Adipose tissue (tissue), 3 donors: ENCODE data around the gene TAPBPL. TPM values are rescaled to one million over a fixed set of nuclear protein-coding genes. Genes with fewer than 3 reads are reported as not detected.
"Not testable (repeated sequence)": the region's sequence is repeated elsewhere in the genome, so short reads cannot be mapped to it uniquely, and the experiment has no call there.

Experiments
- H3K27ac ChIP-seq: one replicate; pipeline ENCODE4 v1.5.1; 2013; ENCODE audit warnings: low read depth, low read length
- WGBS, 3 donors: extraction: QIAGEN DNeasy Blood & Tissue Kit; methylation state at CpG; one replicate each; pipeline ENCODE4 v1.1.7; 2013; 5-methylcytosine and 5-hydroxymethylcytosine counted together
- polyA plus RNA-seq, 3 donors: library from polyadenylated mRNA; stranded (reverse); fragments of 200-250 nt; gene quantifications; one replicate each; pipeline ENCODE4 v1.2.3, GENCODE V29; 2013
- donor health status: healthy with polysubstance abuse.
- donor health status: Bipolar disorder and iron deficiency.
- donor health status: healthy.

TAPBPL gene
- polyA plus RNA-seq, 3 donors: 8.0 to 15.9 (median 8.9) TPM

- no peak overlapping the region for H3K27ac ChIP-seq
- WGBS, 3 donors: 90 to 95% (median 93%) methylated on average over 2 of the region's 2 CpGs
These were observed 7.1 kb downstream of the TAPBPL start for GRCh38 chr12:6459004-6459337.

GRCh38 chr12:6460751-6461371 lies 9.0 kb downstream of the TAPBPL start:
- 74 to 82% (median 82%) methylated on average over 10 of the region's 10 CpGs for WGBS, 3 donors
- H3K27ac ChIP-seq: no peak overlapping the region

- 44 to 81% (median 53%) methylated on average over 15 of the region's 15 CpGs for WGBS, 3 donors
- peak overlapping the region; percentile 23 for H3K27ac ChIP-seq
These were observed 9.8 kb downstream of the TAPBPL start for GRCh38 chr12:6461401-6462233.

- H3K27ac ChIP-seq: peak overlapping the region; percentile 23
- WGBS, 3 donors: 73 to 88% (median 78%) methylated on average over 14 of the region's 14 CpGs
These were observed 10.6 kb downstream of the TAPBPL start for GRCh38 chr12:6462234-6462995.

GRCh38 chr12:6463216-6463615 lies 11.4 kb downstream of the TAPBPL start:
- no peak overlapping the region for H3K27ac ChIP-seq
- 42 to 75% (median 43%) methylated on average over 7 of the region's 7 CpGs for WGBS, 3 donors

- WGBS, 3 donors: 84 to 87% (median 85%) methylated on average over 6 of the region's 6 CpGs
- H3K27ac ChIP-seq: no peak overlapping the region
These were observed 12.0 kb downstream of the TAPBPL start for GRCh38 chr12:6463858-6464257.

GRCh38 chr12:6464531-6464930 lies 12.7 kb downstream of the TAPBPL start:
- WGBS, 3 donors: 88 to 94% (median 92%) methylated on average over 8 of the region's 8 CpGs
- no peak overlapping the region for H3K27ac ChIP-seq

GRCh38 chr12:6465467-6466183 lies 13.8 kb downstream of the TAPBPL start:
- no peak overlapping the region for H3K27ac ChIP-seq

GRCh38 chr12:6466184-6466573 lies 14.3 kb downstream of the TAPBPL start:
- 93 to 94% (median 94%) methylated on average over 5 of the region's 5 CpGs for WGBS, 3 donors
- no peak overlapping the region for H3K27ac ChIP-seq

More at GRCh38 chr12:6465467-6466183, 13.8 kb downstream of the TAPBPL start:
- 37 to 45% (median 39%) methylated on average over 6 of the region's 6 CpGs for WGBS, 3 donors

- WGBS, 3 donors: 76 to 92% (median 89%) methylated on average over 4 of the region's 4 CpGs
- not testable (repeated sequence) for H3K27ac ChIP-seq
These were observed 14.9 kb downstream of the TAPBPL start for GRCh38 chr12:6466751-6467150.

- WGBS, 3 donors: 94 to 97% (median 94%) methylated on average over 9 of the region's 9 CpGs
- H3K27ac ChIP-seq: not testable (repeated sequence)
These were observed 15.9 kb downstream of the TAPBPL start for GRCh38 chr12:6467571-6468282.

GRCh38 chr12:6468283-6468575 lies 16.4 kb downstream of the TAPBPL start:
- no peak overlapping the region for H3K27ac ChIP-seq

- 73 to 85% (median 82%) methylated on average over 6 of the region's 6 CpGs for WGBS, 3 donors
- no peak overlapping the region for H3K27ac ChIP-seq
These were observed 17.2 kb downstream of the TAPBPL start for GRCh38 chr12:6469092-6469491.

- WGBS, 3 donors: 28 to 29% (median 28%) methylated on average over 15 to 16 of the region's 16 CpGs
- peak overlapping the region; percentile 46 for H3K27ac ChIP-seq
These were observed 17.9 kb downstream of the TAPBPL start for GRCh38 chr12:6469609-6470374.

GRCh38 chr12:6470375-6471163 lies 18.7 kb downstream of the TAPBPL start, which contains the start of gene VAMP1:
TSS of gene VAMP1 (minus strand) at chr12:6470677. CDS start at chr12:6470531, 146 bp downstream.
- WGBS, 3 donors: 0% methylated on average over 62 to 69 of the region's 69 CpGs
- H3K27ac ChIP-seq: peak within 1 kb of the TSS; percentile 48

GRCh38 chr12:6471989-6472360 lies 20.1 kb downstream of the TAPBPL start:
- no peak overlapping the region for H3K27ac ChIP-seq
- WGBS, 3 donors: 58 to 83% (median 66%) methylated on average over 1 of the region's 1 CpG

GRCh38 chr12:6472491-6472890 lies 20.6 kb downstream of the TAPBPL start:
- H3K27ac ChIP-seq: no peak overlapping the region
- 78 to 87% (median 81%) methylated on average over 11 of the region's 11 CpGs for WGBS, 3 donors
